ENCODE results near the gene POLR1H. TPM values are rescaled to one million over a fixed set of nuclear protein-coding genes. Genes with fewer than 3 reads are reported as not detected.

Gene POLR1H
- total RNA-seq, 1 experiment from 2014 or later, result 31.9 TPM

DNA sequence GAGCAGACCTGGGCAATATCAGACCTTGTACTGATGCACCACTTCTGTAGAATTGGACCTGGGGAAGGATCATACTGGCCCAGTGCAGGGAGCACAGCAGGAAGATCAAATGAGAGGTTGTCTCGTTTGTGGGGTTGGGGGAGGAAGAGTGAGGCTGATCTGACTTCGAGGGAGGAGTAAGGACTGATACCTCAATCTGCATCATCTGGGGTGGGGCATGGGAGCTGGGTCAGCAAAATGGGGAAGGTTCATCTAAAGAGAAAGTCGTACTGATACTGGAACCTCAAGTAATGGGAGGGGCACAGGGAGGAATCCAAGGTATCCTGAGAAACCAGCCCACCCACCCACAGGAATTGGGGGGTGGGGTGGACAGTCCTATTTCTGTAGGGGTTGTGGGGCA lies 10.8 kb downstream of the POLR1H start:
- H3K4me2 ChIP-seq (ENCODE audit: insufficient read depth, insufficient read length, low read length), result peak overlapping the region; percentile 55
- TF ChIP-seq, protein P1, sequence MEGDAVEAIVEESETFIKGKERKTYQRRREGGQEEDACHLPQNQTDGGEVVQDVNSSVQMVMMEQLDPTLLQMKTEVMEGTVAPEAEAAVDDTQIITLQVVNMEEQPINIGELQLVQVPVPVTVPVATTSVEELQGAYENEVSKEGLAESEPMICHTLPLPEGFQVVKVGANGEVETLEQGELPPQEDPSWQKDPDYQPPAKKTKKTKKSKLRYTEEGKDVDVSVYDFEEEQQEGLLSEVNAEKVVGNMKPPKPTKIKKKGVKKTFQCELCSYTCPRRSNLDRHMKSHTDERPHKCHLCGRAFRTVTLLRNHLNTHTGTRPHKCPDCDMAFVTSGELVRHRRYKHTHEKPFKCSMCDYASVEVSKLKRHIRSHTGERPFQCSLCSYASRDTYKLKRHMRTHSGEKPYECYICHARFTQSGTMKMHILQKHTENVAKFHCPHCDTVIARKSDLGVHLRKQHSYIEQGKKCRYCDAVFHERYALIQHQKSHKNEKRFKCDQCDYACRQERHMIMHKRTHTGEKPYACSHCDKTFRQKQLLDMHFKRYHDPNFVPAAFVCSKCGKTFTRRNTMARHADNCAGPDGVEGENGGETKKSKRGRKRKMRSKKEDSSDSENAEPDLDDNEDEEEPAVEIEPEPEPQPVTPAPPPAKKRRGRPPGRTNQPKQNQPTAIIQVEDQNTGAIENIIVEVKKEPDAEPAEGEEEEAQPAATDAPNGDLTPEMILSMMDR (conservative IDR thresholded peaks at IDR 0.05), result no peak

More for the DNA sequence above, 10.8 kb downstream of the POLR1H start:
- H4K20me1 ChIP-seq (ENCODE audit: control insufficient read depth, insufficient read depth, insufficient read length), result no peaks in the 10 kb centered on the region
- H3K9me3 Mint-ChIP-seq, result peaks cover 0 to 3% of the 10 kb centered on the region in 2 experiments; a peak in 3 of 5 replicates
- no peak overlapping the region for H2BK20ac ChIP-seq (ENCODE audit: low read depth, low read length, poor library complexity, severe bottlenecking)
- peaks cover 8 to 17% (median 9%) of the 10 kb centered on the region in 3 experiments; a peak in 6 of 7 replicates for H3K36me3 Mint-ChIP-seq (ENCODE audit: insufficient read depth in 1 of 3, low read depth in 3 of 3)
- H3K18ac ChIP-seq (ENCODE audit: insufficient read length, low read depth, low read length), result no peak overlapping the region
- no peak overlapping the region for H3T11ph ChIP-seq (ENCODE audit: low read length)
- no peak overlapping the region for H2AFZ ChIP-seq (ENCODE audit: low read length)
- H3K27ac ChIP-seq (ENCODE audit: insufficient read length, low read depth, low read length), result no peak overlapping the region
- no peak overlapping the region for H3K4ac ChIP-seq (ENCODE audit: low read depth, low read length)
- H2BK12ac ChIP-seq (ENCODE audit: insufficient read length, low read depth, low read length), result no peak overlapping the region
- no peak overlapping the region for H2BK5ac ChIP-seq (ENCODE audit: insufficient read length, low read length)
- no peak overlapping the region for H4K5ac ChIP-seq (ENCODE audit: insufficient read length, low read depth, low read length)
- no peaks in the 10 kb centered on the region for H3K4me1 ChIP-seq (ENCODE audit: insufficient read depth, low read length)
- peaks cover 35% of the 10 kb centered on the region for H3K23me2 ChIP-seq (ENCODE audit: insufficient read length, low read depth, low read length, poor library complexity, severe bottlenecking)
- peaks cover 42 to 44% of the 10 kb centered on the region in 2 experiments for H3K4me1 Mint-ChIP-seq
- H3K4me3 Mint-ChIP-seq, result peak overlapping the region; percentile 44 to 71
- H4K91ac ChIP-seq (ENCODE audit: insufficient read length, low read depth, low read length), result no peak overlapping the region
- H2BK15ac ChIP-seq (ENCODE audit: low read depth, low read length), result no peak overlapping the region
- no peak overlapping the region for H3K9ac ChIP-seq (ENCODE audit: extremely low read depth, insufficient read length, low read length)
- no peak overlapping the region for H2AK5ac ChIP-seq (ENCODE audit: insufficient read length, low read length)
- H2BK120ac ChIP-seq (ENCODE audit: low read depth, low read length, poor library complexity, severe bottlenecking), result no peak overlapping the region
- H3K79me1 ChIP-seq (ENCODE audit: insufficient read depth, low read depth, low read length, poor library complexity, severe bottlenecking), result no peaks in the 10 kb centered on the region
- WGBS (ENCODE audit: extremely low coverage, insufficient read length, low lambda C conversion rate), result no CpG with 5 or more reads among the region's 3 CpGs
- no peak overlapping the region for H3K14ac ChIP-seq (ENCODE audit: insufficient read depth, low read length)
- no peak overlapping the region for H3K23ac ChIP-seq (ENCODE audit: insufficient read length, low read depth, low read length)
- no peak for DNase-seq
- H3K27ac Mint-ChIP-seq, result no peak overlapping the region
- no peak overlapping the region for H4K8ac ChIP-seq (replicated peaks; ENCODE audit: insufficient read length, low read depth, low read length)
- no peak overlapping the region for H3K56ac ChIP-seq (ENCODE audit: insufficient read length, low read depth, low read length)
- H3K9me3 ChIP-seq (ENCODE audit: control insufficient read depth, low read depth, low read length), result no peaks in the 10 kb centered on the region
- peaks cover 78% of the 10 kb centered on the region for H3K27me3 Mint-ChIP-seq (ENCODE audit: low read depth)
- peaks cover 42% of the 10 kb centered on the region for H3K27me3 ChIP-seq (ENCODE audit: insufficient read depth, low read length)
- H3K79me2 ChIP-seq (ENCODE audit: insufficient read depth, low read length), result no peaks in the 10 kb centered on the region

All from H9 (cell line).